ENCODE results near the gene PHF2. TPM values are rescaled to one million over a fixed set of nuclear protein-coding genes. Genes with fewer than 3 reads are reported as not detected.

Gene PHF2
- total RNA-seq, 1 donor from 2014 or later = 36.5 TPM

DNA sequence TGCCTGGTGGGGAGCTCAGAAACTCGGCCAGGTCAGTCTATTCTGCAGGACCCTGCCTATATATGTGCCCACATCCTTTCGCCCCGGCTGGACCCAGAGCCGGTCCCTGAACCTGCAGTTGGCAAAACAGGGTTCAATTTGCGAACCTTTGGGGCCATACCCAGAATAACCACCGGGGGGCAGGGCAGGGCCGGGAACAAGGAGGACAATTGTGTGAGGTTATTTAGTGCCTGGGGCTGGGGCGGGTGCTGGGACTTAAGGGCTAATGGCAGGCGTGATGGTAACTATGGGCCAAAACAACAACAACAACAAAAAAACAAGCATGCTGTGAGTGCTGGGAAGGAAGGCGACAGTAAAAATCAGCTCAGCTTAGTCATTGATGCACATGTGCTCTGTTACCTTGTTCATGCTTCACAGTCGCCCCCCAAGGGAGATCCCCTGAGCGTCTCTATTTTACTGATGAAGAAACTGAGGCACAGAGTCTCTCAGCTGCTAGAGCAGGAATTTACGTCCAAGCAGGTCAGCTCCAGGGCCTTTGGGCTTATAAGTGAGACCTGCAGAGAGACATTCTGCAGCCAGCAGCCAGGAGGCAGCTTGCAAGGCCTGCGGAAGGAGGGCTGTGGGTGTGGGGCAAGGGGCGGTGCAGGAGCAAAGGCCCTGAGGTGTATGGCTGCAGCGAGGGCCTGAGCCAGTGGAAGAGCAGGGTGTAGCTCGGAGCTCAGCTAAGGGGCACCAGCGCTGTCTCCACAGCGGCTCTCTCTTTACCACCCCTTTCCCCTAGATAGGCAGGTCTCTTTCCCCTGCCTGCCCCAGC is 106.0 kb downstream of the PHF2 start:
- no peak overlapping the region for H3K27ac Mint-ChIP-seq
- H3K27me3 Mint-ChIP-seq = peaks cover 14% of the 10 kb centered on the region
- H3K4me3 Mint-ChIP-seq (ENCODE audit: low read depth) = no peak overlapping the region
- TF ChIP-seq CTCF (IDR thresholded peaks at IDR 0.05; ENCODE audit: unreplicated experiment) = peak; percentile 76
- H3K9me3 Mint-ChIP-seq (ENCODE audit: low read depth) = no peaks in the 10 kb centered on the region
- peaks cover 6% of the 10 kb centered on the region for H3K4me1 Mint-ChIP-seq (ENCODE audit: low read depth)
- peak; percentile 61 for DNase-seq (ENCODE audit: low spot score, unreplicated experiment)
- peaks cover 3% of the 10 kb centered on the region for H3K36me3 Mint-ChIP-seq (ENCODE audit: insufficient read depth)

DNA sequence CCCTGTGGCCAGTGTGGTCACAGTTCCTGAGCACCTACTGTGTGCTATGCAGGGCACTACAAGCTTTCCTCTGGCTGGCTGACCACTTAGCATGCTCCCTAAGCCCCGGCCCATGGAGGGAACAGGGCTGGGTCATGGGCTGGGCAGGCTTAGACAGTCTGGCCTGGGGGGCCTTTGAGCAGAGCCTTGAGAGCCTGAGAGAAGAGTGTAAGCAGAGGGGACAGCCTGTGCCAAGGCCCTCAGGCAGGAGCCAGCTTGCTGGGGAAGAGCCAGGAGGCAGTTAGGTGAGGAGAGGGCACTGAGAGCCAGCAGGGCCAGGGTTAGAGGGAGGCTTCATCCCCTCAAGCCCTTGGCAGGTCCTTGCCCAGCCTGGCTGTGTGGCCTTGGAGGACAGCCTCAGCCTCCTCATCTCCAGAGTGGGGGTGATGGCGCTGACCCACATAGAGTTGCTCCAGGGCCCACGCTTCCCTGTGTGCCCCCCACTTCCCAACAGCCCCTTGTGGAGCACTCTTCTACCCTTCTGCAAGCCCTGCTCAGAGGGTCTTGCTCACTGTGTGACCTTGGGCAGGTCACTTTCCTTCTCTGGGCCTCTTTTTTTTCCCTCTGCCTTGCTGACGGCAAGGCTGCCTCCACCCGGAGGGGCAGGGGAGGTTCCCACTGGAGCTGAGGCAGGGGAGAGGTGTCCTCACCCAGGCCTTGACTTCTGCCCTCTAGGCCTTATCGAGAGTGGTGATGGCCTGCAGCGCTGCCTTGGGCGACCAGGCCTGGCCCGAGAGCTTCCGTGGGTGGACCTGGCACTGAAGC is 107.1 kb downstream of the PHF2 start:
- peak; percentile 7 for DNase-seq (ENCODE audit: low spot score, unreplicated experiment)
- H3K4me1 Mint-ChIP-seq (ENCODE audit: low read depth) = peaks cover 6% of the 10 kb centered on the region
- H3K27ac Mint-ChIP-seq = no peak overlapping the region
- H3K27me3 Mint-ChIP-seq = peaks cover 14% of the 10 kb centered on the region
- no peaks in the 10 kb centered on the region for H3K36me3 Mint-ChIP-seq (ENCODE audit: insufficient read depth)
- H3K4me3 Mint-ChIP-seq (ENCODE audit: low read depth) = no peak overlapping the region
- peaks cover 6% of the 10 kb centered on the region for H3K9me3 Mint-ChIP-seq (ENCODE audit: low read depth)
- no peak for TF ChIP-seq CTCF (IDR thresholded peaks at IDR 0.05; ENCODE audit: unreplicated experiment)

DNA sequence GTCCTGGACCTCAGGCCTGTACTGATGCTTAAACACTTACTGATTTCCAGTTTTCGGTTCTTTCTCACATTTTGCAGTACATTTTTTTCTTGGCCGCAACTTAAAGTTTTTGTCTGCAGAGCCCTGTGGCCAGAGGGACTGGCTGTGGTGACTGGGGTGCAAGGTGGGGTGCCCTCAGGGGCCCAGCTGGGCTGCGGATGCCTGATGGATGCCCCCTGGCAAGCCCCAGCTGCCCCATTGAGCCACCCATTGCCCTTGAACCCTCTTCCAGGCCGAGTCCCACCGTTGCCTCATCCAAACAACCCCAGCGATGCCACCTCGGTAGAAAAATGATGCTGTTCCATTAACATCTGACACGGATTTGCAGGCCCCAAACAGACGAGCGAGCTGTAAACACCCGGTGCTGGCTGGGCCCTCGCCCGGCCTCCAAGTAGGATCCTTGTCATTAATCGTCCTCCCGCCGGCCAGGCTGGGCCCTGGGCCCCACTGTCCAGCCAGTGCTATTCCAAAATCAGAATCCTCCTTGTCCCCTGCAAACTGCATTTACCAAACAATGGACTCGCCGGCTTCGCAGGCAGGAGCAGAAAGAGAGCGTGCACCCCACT is 107.9 kb downstream of the PHF2 start:
- H3K36me3 Mint-ChIP-seq (ENCODE audit: insufficient read depth) = no peaks in the 10 kb centered on the region
- DNase-seq (ENCODE audit: low spot score, unreplicated experiment) = peak; percentile 6
- no peak overlapping the region for H3K27ac Mint-ChIP-seq

GRCh38 chr9:93684806-93685543 is 108.6 kb downstream of the PHF2 start:
- H3K4me3 Mint-ChIP-seq (ENCODE audit: low read depth) = no peak overlapping the region
- peaks cover 6% of the 10 kb centered on the region for H3K4me1 Mint-ChIP-seq (ENCODE audit: low read depth)
- H3K27ac Mint-ChIP-seq = no peak overlapping the region
- peaks cover 12% of the 10 kb centered on the region for H3K9me3 Mint-ChIP-seq (ENCODE audit: low read depth)
- peak; percentile 9 for DNase-seq (ENCODE audit: low spot score, unreplicated experiment)
- TF ChIP-seq CTCF (IDR thresholded peaks at IDR 0.05; ENCODE audit: unreplicated experiment) = peak; percentile 54
- no peaks in the 10 kb centered on the region for H3K36me3 Mint-ChIP-seq (ENCODE audit: insufficient read depth)
- H3K27me3 Mint-ChIP-seq = peaks cover 14% of the 10 kb centered on the region

More for the DNA sequence above, 107.9 kb downstream of the PHF2 start:
- no peak for TF ChIP-seq CTCF (IDR thresholded peaks at IDR 0.05; ENCODE audit: unreplicated experiment)
- H3K9me3 Mint-ChIP-seq (ENCODE audit: low read depth) = peaks cover 9% of the 10 kb centered on the region
- peaks cover 6% of the 10 kb centered on the region for H3K4me1 Mint-ChIP-seq (ENCODE audit: low read depth)
- no peak overlapping the region for H3K4me3 Mint-ChIP-seq (ENCODE audit: low read depth)
- H3K27me3 Mint-ChIP-seq = peaks cover 14% of the 10 kb centered on the region
